Esophagus muscularis mucosa (tissue), 3 donors: ENCODE results near the gene TACO1.

Experiments used
- CTCF ChIP-seq, 3 experiments: fragments of 200-600 bp in 2 of 3; fragments of 450-650 bp in 1 of 3; sonication (generic) in 2 of 3; IDR thresholded peaks; one replicate each; pipeline ENCODE4 v1.5.1; 2017 to 2019; ENCODE audit warnings: antibody characterized with exemption in 3 of 3, mild to moderate bottlenecking in 2 of 3, moderate library complexity in 1 of 3
- EP300 ChIP-seq: sonication (generic); formaldehyde crosslinking; IDR thresholded peaks from one replicate; pipeline ENCODE4 v1.6.1; 2017; ENCODE audit warnings: antibody characterized with exemption

- TF ChIP-seq EP300 (no peak), CTCF (IDR thresholded peaks at IDR 0.05) (no peak)
Measured at GRCh38 chr17:63652106-63652505, 51.4 kb downstream of the TACO1 start.
